B cell (primary cell): Measurements from ENCODE around the gene STK38L. TPM values are rescaled to one million over a fixed set of nuclear protein-coding genes. Genes with fewer than 3 reads are reported as not detected.

Experiments
- ATAC-seq: fragments of 200-7000 bp; cut with Tn5 transposase; one replicate; pipeline ENCODE4 v1.10.0; 2021; ENCODE audit warnings: low read depth, mild to moderate bottlenecking, moderate number of reproducible peaks, moderate library complexity
- CTCF ChIA-PET: fragments of 350-600 bp; sonication (Branson Sonifier 250); formaldehyde crosslinking; loops from one replicate; lab custom pipeline; 2021; ENCODE audit warnings: antibody characterized with exemption, inconsistent platforms; lab: Charles Lee
- POLR2A ChIA-PET: fragments of 350-600 bp; sonication (Branson Sonifier 250); formaldehyde crosslinking; loops from one replicate; lab custom pipeline; 2021; ENCODE audit warnings: antibody characterized with exemption; lab: Charles Lee
- DNase-seq: peaks from one replicate; pipeline ENCODE4 v3.0.0; 2013
- H2AFZ ChIP-seq: 2 replicates; pipeline ENCODE4 v1.6.1; 2012; ENCODE audit warnings: mild to moderate bottlenecking, low read depth, low read length; ENCODE audit not compliant: insufficient read depth, poor library complexity, severe bottlenecking
- H3K27ac ChIP-seq, 2 donors: 1 replicate in 1 of 2; 2 replicates in 1 of 2; pipeline ENCODE4 v1.5.1; 2012 to 2013; ENCODE audit warnings: low read length in 2 of 2, mild to moderate bottlenecking in 2 of 2, moderate library complexity in 1 of 2
- H3K27me3 ChIP-seq, 4 experiments: fragments of 200-600 bp in 1 of 4; sonication (generic) in 1 of 4; replicated peaks in 1 of 4; 1 replicate in 2 of 4; 2 replicates in 2 of 4; pipeline versions ENCODE4 v1.6.1 to v1.7.0; 2013 to 2016; ENCODE audit warnings: low read length in 3 of 4, mild to moderate bottlenecking in 2 of 4, mixed read lengths in 1 of 4, moderate library complexity in 1 of 4; ENCODE audit not compliant: insufficient read depth in 4 of 4, control insufficient read depth in 3 of 4; ENCODE audit errors: control extremely low read depth in 1 of 4
- H3K36me3 ChIP-seq, 2 experiments: replicated peaks in 1 of 2; 1 replicate in 1 of 2; 2 replicates in 1 of 2; pipeline versions ENCODE4 v1.6.1 to v1.7.1; 2013; ENCODE audit warnings: low read length in 1 of 2; ENCODE audit not compliant: insufficient read depth in 2 of 2, control insufficient read depth in 1 of 2; ENCODE audit errors: control extremely low read depth in 1 of 2, extremely low read depth in 1 of 2
- H3K4me1 ChIP-seq, 2 donors: fragments of 200-600 bp in 1 of 2; sonication (generic) in 1 of 2; 1 replicate in 1 of 2; 2 replicates in 1 of 2; pipeline versions ENCODE4 v1.5.1 to v1.6.1; 2013 to 2017; ENCODE audit warnings: low read length in 2 of 2; ENCODE audit not compliant: control insufficient read depth in 2 of 2, insufficient read depth in 2 of 2
- H3K4me2 ChIP-seq: replicated peaks from 2 replicates; pipeline ENCODE3; 2012; ENCODE audit warnings: mild to moderate bottlenecking, low read depth, low read length; ENCODE audit not compliant: poor library complexity, severe bottlenecking
- H3K4me3 ChIP-seq, 5 experiments: fragments of 200-600 bp in 1 of 5; sonication (generic) in 1 of 5; 1 replicate in 3 of 5; 2 replicates in 2 of 5; pipeline versions ENCODE4 v1.5.1 to v1.7.0; 2011 to 2016; ENCODE audit warnings: low read length in 4 of 5, mild to moderate bottlenecking in 4 of 5, low read depth in 2 of 5, control low read depth in 1 of 5, moderate library complexity in 1 of 5; ENCODE audit not compliant: insufficient read depth in 1 of 5; ENCODE audit errors: control extremely low read depth in 1 of 5, extremely low read depth in 1 of 5
- H3K79me2 ChIP-seq: fragments of 200-600 bp; sonication (generic); one replicate; pipeline ENCODE4 v1.6.0; 2016; ENCODE audit warnings: low read length; ENCODE audit not compliant: control insufficient read depth, insufficient read depth
- H3K9ac ChIP-seq: fragments of 200-600 bp; sonication (generic); 2 replicates; pipeline ENCODE4 v1.6.1; 2017; ENCODE audit warnings: mild to moderate bottlenecking, low read length, moderate library complexity
- H3K9me3 ChIP-seq, 3 donors: one replicate each; pipeline versions ENCODE4 v1.6.1 to v1.7.1; 2013; ENCODE audit warnings: low read length in 2 of 3; ENCODE audit not compliant: control insufficient read depth in 2 of 3, insufficient read depth in 1 of 3; ENCODE audit errors: control extremely low read depth in 1 of 3
- H4K20me1 ChIP-seq: 2 replicates; pipeline ENCODE4 v1.6.0; 2012; ENCODE audit warnings: mild to moderate bottlenecking, low read length; ENCODE audit not compliant: insufficient read depth, control insufficient read depth, poor library complexity, severe bottlenecking
- H3K27ac Mint-ChIP-seq: one replicate; pipeline ENCODE4 v1.8.0; 2021; ENCODE audit warnings: mixed read lengths
- H3K27me3 Mint-ChIP-seq: one replicate; pipeline ENCODE4 v1.8.0; 2021; ENCODE audit warnings: mixed read lengths
- H3K4me1 Mint-ChIP-seq: one replicate; pipeline ENCODE4 v1.8.0; 2021; ENCODE audit warnings: mixed read lengths
- H3K4me3 Mint-ChIP-seq: one replicate; pipeline ENCODE4 v1.8.0; 2021; ENCODE audit warnings: mixed read lengths
- H3K9me3 Mint-ChIP-seq: one replicate; pipeline ENCODE4 v1.8.0; 2022; ENCODE audit warnings: mixed read lengths; ENCODE audit not compliant: insufficient read depth
- EZH2 ChIP-seq: IDR thresholded peaks from 2 replicates; pipeline ENCODE4 v1.6.1; 2012; ENCODE audit warnings: borderline replicate concordance, low read depth, mild to moderate bottlenecking, moderate library complexity, low read length; ENCODE audit not compliant: insufficient read depth, poor library complexity, severe bottlenecking
- WGBS: methylation state at CpG from one replicate; pipeline ENCODE4 v1.1.5; 2013; ENCODE audit warnings: missing lambda C conversion rate; ENCODE audit not compliant: insufficient coverage; 5-methylcytosine and 5-hydroxymethylcytosine counted together
- intact Hi-C: fragments of 100-400 bp; cut with micrococcal nuclease; formaldehyde crosslinking; loops from one replicate; pipeline ENCODE4 v1.10.0; 2022
- polyA plus RNA-seq: library from polyadenylated mRNA; depleted of rRNA; stranded (reverse); fragments of >200 nt; gene quantifications from 2 replicates; pipeline ENCODE4 v1.2.3, GENCODE V29; 2012
- total RNA-seq, 2 donors: library from RNA; stranded (reverse); fragments of 120-200 nt in 1 of 2; gene quantifications; 1 replicate in 1 of 2; 2 replicates in 1 of 2; pipeline versions ENCODE4 v1.2.3 to v1.2.4, GENCODE V29; 2013 to 2022
- TF ChIP-seq, protein P1 (sequence below): fragments of 200-600 bp; IDR thresholded peaks from one replicate; pipeline ENCODE4 v1.8.0; 2022; ENCODE audit warnings: antibody characterized with exemption, mild to moderate bottlenecking

STK38L gene
- total and polyA plus RNA-seq, 2 donors (not counting 1 experiment from before 2014, with no cell fraction given), result 5.5 to 21.2 TPM

DNA sequence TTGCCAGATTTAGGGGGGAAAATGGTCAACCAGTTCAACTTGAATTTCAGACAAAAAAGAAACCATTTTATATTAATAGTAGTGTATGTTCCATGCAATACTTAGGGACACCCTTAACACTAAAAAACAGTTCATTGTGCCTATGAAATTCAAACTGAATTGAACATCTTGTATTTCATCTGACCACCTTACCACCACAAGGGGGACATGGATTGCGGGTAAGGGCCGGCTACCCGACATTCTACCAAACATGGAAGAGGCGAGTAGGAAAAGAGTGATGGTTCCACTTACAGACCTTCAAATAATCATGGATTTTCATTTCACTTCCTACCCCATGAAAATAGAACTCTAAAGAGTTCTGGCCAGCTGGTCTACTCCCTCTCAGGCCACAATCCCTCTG lies 10.3 kb upstream of the STK38L start:
- intact Hi-C loops, result no loop called here
- ChIA-PET CTCF (interaction anchor here (0.5 kb wide), 1 partner anchor 8 kb away, joined by 3 read pairs; no protein-coding TSS in a partner anchor), POLR2A (no interaction called here)
- no peaks in the 10 kb centered on the region for H3K27me3 Mint-ChIP-seq
- no peak overlapping the region for H3K4me3 Mint-ChIP-seq
- Histone ChIP-seq H3K9ac (no peak overlapping the region), H3K79me2 (no peaks in the 10 kb centered on the region), H3K4me3 (no peak overlapping the region), H2AFZ (no peak overlapping the region), H3K4me1 (peaks cover 12% of the 10 kb centered on the region in 2 donors), H3K4me2 (no peak overlapping the region), H3K36me3 (no peaks in the 10 kb centered on the region), H3K9me3 (no peaks in the 10 kb centered on the region), H4K20me1 (no peaks in the 10 kb centered on the region), H3K27ac (no peak overlapping the region), H3K27me3 (no peaks in the 10 kb centered on the region)
- ATAC-seq (no peak), DNase-seq (no peak)
- H3K9me3 Mint-ChIP-seq, result peaks cover 4% of the 10 kb centered on the region
- no CpG with 5 or more reads among the region's 4 CpGs for WGBS
- no peak overlapping the region for H3K27ac Mint-ChIP-seq
- H3K4me1 Mint-ChIP-seq, result peaks cover 14% of the 10 kb centered on the region
- TF ChIP-seq EZH2, result no peak
- TF ChIP-seq, protein P1, sequence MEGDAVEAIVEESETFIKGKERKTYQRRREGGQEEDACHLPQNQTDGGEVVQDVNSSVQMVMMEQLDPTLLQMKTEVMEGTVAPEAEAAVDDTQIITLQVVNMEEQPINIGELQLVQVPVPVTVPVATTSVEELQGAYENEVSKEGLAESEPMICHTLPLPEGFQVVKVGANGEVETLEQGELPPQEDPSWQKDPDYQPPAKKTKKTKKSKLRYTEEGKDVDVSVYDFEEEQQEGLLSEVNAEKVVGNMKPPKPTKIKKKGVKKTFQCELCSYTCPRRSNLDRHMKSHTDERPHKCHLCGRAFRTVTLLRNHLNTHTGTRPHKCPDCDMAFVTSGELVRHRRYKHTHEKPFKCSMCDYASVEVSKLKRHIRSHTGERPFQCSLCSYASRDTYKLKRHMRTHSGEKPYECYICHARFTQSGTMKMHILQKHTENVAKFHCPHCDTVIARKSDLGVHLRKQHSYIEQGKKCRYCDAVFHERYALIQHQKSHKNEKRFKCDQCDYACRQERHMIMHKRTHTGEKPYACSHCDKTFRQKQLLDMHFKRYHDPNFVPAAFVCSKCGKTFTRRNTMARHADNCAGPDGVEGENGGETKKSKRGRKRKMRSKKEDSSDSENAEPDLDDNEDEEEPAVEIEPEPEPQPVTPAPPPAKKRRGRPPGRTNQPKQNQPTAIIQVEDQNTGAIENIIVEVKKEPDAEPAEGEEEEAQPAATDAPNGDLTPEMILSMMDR, result no peak

DNA sequence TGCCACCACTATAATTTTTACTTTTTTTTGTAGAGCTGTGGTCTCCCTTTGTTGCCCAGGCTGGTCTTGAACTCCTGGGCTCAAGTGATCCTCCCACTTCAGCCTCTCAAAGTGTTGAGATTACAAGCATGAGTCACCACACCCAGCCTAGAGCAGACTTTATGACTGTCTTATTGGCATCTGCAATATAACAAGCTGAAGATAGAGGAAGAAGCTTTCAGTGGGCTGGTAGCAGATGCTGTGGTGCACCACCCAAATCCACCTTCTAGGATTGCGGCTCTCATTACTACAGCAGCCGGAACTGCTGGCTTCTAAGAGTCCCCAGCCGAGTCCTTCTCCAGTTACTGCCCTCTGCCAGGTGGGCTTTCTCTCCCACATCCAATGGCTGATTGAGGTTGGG lies 7.6 kb upstream of the STK38L start:
- H3K9ac ChIP-seq, result no peak overlapping the region
- H3K4me2 ChIP-seq, result no peak overlapping the region
- intact Hi-C loops, result no loop called here
- H3K4me1 ChIP-seq, result peaks cover 16% of the 10 kb centered on the region in 2 donors
- no peak for ATAC-seq
- no peak for DNase-seq
- Mint-ChIP-seq H3K27me3 (no peaks in the 10 kb centered on the region), H3K27ac (no peak overlapping the region), H3K9me3 (peaks cover 4% of the 10 kb centered on the region), H3K4me1 (peaks cover 24% of the 10 kb centered on the region), H3K4me3 (no peak overlapping the region)
- 100% methylated on average over 2 of the region's 3 CpGs for WGBS
- CTCF ChIA-PET, result no interaction called here
- no peaks in the 10 kb centered on the region for H4K20me1 ChIP-seq
- H3K9me3 ChIP-seq, result no peaks in the 10 kb centered on the region
- H3K79me2 ChIP-seq, result no peaks in the 10 kb centered on the region
- H3K4me3 ChIP-seq, result no peak overlapping the region
- no peaks in the 10 kb centered on the region for H3K36me3 ChIP-seq
- no peaks in the 10 kb centered on the region for H3K27me3 ChIP-seq
- POLR2A ChIA-PET, result no interaction called here
- TF ChIP-seq EZH2, result no peak
- TF ChIP-seq, protein P1, result no peak
- H2AFZ ChIP-seq, result no peak overlapping the region
- H3K27ac ChIP-seq, result no peak overlapping the region
